H1 (cell line): ENCODE results near the gene FYTTD1. TPM values are rescaled to one million over a fixed set of nuclear protein-coding genes. Genes with fewer than 3 reads are reported as not detected.
A peak's percentile ranks its signal among the peaks of the same experiment; 100 is the strongest.

Experiments used
- CTCF ChIA-PET: fragments of 300-600 bp; sonication (Branson Sonifier 250); formaldehyde crosslinking; loops from one replicate; lab custom pipeline; 2021; ENCODE audit not compliant: partially characterized antibody; lab: Charles Lee
- POLR2A ChIA-PET: fragments of 300-600 bp; sonication (Branson Sonifier 250); formaldehyde crosslinking; loops from one replicate; lab custom pipeline; 2021; ENCODE audit warnings: inconsistent platforms; ENCODE audit not compliant: partially characterized antibody; lab: Charles Lee
- DNase-seq, 2 experiments: peaks; one replicate each; pipeline versions ENCODE4 v3.0.0 to v3.0.0-alpha.2; 2010 to 2022; ENCODE audit warnings: low spot score in 2 of 2, low read depth in 1 of 2, mixed read lengths in 1 of 2
- FAIRE-seq: peaks from 2 replicates; lab custom pipeline; 2011; peaks lifted over from hg19 to GRCh38; lab: Jason Lieb, UNC
- H2AFZ ChIP-seq: 2 replicates; pipeline ENCODE4 v1.8.1; 2012; ENCODE audit warnings: low read length, inconsistent platforms
- H2AK5ac ChIP-seq: 2 replicates; pipeline ENCODE4 v1.6.1; 2013; ENCODE audit warnings: low read depth, low read length
- H2BK120ac ChIP-seq: replicated peaks from 2 replicates; pipeline ENCODE3; 2013; ENCODE audit warnings: low read depth, low read length, inconsistent platforms
- H2BK12ac ChIP-seq: 2 replicates; pipeline ENCODE4 v1.6.1; 2013; ENCODE audit warnings: low read depth, low read length
- H2BK15ac ChIP-seq: 2 replicates; pipeline ENCODE4 v1.6.1; 2013; ENCODE audit warnings: low read length
- H2BK20ac ChIP-seq: 2 replicates; pipeline ENCODE4 v1.6.1; 2013; ENCODE audit warnings: low read length
- H2BK5ac ChIP-seq: 2 replicates; pipeline ENCODE4 v1.6.1; 2013; ENCODE audit warnings: low read depth, low read length
- H3K14ac ChIP-seq: 2 replicates; pipeline ENCODE4 v1.6.1; 2013; ENCODE audit warnings: inconsistent platforms; ENCODE audit not compliant: insufficient read length
- H3K18ac ChIP-seq: 2 replicates; pipeline ENCODE4 v1.6.1; 2013; ENCODE audit warnings: low read length; ENCODE audit errors: extremely low read depth
- H3K23ac ChIP-seq: 2 replicates; pipeline ENCODE4 v1.6.1; 2013; ENCODE audit warnings: inconsistent platforms; ENCODE audit not compliant: insufficient read length
- H3K23me2 ChIP-seq: 2 replicates; pipeline ENCODE4 v1.6.1; 2013; ENCODE audit warnings: low read depth, low read length
- H3K27ac ChIP-seq: 2 replicates; pipeline ENCODE4 v1.6.1; 2011; ENCODE audit warnings: low read depth, low read length, inconsistent platforms
- H3K27me3 ChIP-seq, 4 experiments: replicated peaks in 1 of 4; 1 replicate in 1 of 4; 2 replicates in 3 of 4; pipeline versions ENCODE4 v1.6.1 to v1.8.1; 2011 to 2013; ENCODE audit warnings: low read length in 3 of 4, mild to moderate bottlenecking in 3 of 4, inconsistent platforms in 2 of 4, mixed read lengths in 2 of 4, moderate library complexity in 1 of 4; ENCODE audit not compliant: control insufficient read depth in 3 of 4, insufficient read depth in 3 of 4; ENCODE audit errors: extremely low read depth in 1 of 4
- H3K36me3 ChIP-seq, 4 experiments: 2 replicates each; pipeline versions ENCODE4 v1.6.1 to v1.8.1; 2011 to 2013; ENCODE audit warnings: mild to moderate bottlenecking in 4 of 4, low read length in 3 of 4, moderate library complexity in 2 of 4, control low read depth in 1 of 4, inconsistent platforms in 1 of 4; ENCODE audit not compliant: insufficient read depth in 4 of 4, control insufficient read depth in 2 of 4
- H3K4ac ChIP-seq: replicated peaks from 2 replicates; pipeline ENCODE3; 2013; ENCODE audit warnings: low read length, low read depth, mixed read lengths, inconsistent platforms; ENCODE audit not compliant: insufficient read length
- H3K4me1 ChIP-seq, 4 experiments: replicated peaks in 1 of 4; 1 replicate in 1 of 4; 2 replicates in 3 of 4; pipeline versions ENCODE4 v1.6.1 to v1.8.1; 2011 to 2013; ENCODE audit warnings: low read length in 3 of 4, inconsistent platforms in 2 of 4, mixed read lengths in 1 of 4; ENCODE audit not compliant: insufficient read depth in 4 of 4, control insufficient read depth in 3 of 4
- H3K4me2 ChIP-seq, 2 experiments: 2 replicates each; pipeline versions ENCODE4 v1.6.1 to v1.8.1; 2011 to 2013; ENCODE audit warnings: low read depth in 2 of 2, low read length in 2 of 2, control low read depth in 1 of 2, inconsistent platforms in 1 of 2, mild to moderate bottlenecking in 1 of 2; ENCODE audit not compliant: insufficient read depth in 1 of 2
- H3K4me3 ChIP-seq, 4 experiments: fragments of 200-600, 300-600 bp in 1 of 4; sonication (generic), shearing (Covaris generic), sonication (Bioruptor Twin) in 1 of 4; 2 replicates each; pipeline versions ENCODE4 v1.5.1 to v1.8.1; 2011 to 2016; ENCODE audit warnings: low read length in 4 of 4, low read depth in 3 of 4, control low read depth in 2 of 4, inconsistent platforms in 2 of 4, mild to moderate bottlenecking in 2 of 4, mixed read lengths in 1 of 4, moderate library complexity in 1 of 4; ENCODE audit not compliant: insufficient read depth in 2 of 4; ENCODE audit errors: extremely low read depth in 1 of 4
- H3K56ac ChIP-seq: replicated peaks from 2 replicates; pipeline ENCODE3; 2013; ENCODE audit warnings: low read depth, mild to moderate bottlenecking, mixed read lengths, low read length, inconsistent platforms; ENCODE audit not compliant: insufficient read length
- H3K79me1 ChIP-seq: 2 replicates; pipeline ENCODE4 v1.6.1; 2013; ENCODE audit warnings: low read depth, low read length, control low read depth
- H3K79me2 ChIP-seq, 2 experiments: 2 replicates each; pipeline versions ENCODE4 v1.6.1 to v1.8.1; 2012 to 2013; ENCODE audit warnings: low read length in 2 of 2, mild to moderate bottlenecking in 2 of 2, inconsistent platforms in 1 of 2; ENCODE audit not compliant: insufficient read depth in 2 of 2, control insufficient read depth in 1 of 2
- H3K9ac ChIP-seq, 4 experiments: replicated peaks in 1 of 4; 1 replicate in 1 of 4; 2 replicates in 3 of 4; pipeline versions ENCODE4 v1.6.1 to v1.8.1; 2011 to 2013; ENCODE audit warnings: low read depth in 3 of 4, low read length in 3 of 4, control low read depth in 2 of 4, mild to moderate bottlenecking in 2 of 4, moderate library complexity in 2 of 4, inconsistent platforms in 1 of 4; ENCODE audit errors: extremely low read depth in 1 of 4
- H3K9me3 ChIP-seq, 2 experiments: 2 replicates each; pipeline versions ENCODE4 v1.6.1 to v1.8.1; 2012 to 2013; ENCODE audit warnings: mild to moderate bottlenecking in 2 of 2, moderate library complexity in 2 of 2, control low read depth in 1 of 2, inconsistent platforms in 1 of 2, low read depth in 1 of 2, low read length in 1 of 2, mixed read lengths in 1 of 2; ENCODE audit not compliant: insufficient read depth in 2 of 2
- H4K20me1 ChIP-seq, 2 experiments: replicated peaks in 1 of 2; 2 replicates each; pipeline versions ENCODE3 to v1.8.1; 2011 to 2013; ENCODE audit warnings: inconsistent platforms in 2 of 2, low read length in 2 of 2, mild to moderate bottlenecking in 1 of 2; ENCODE audit not compliant: insufficient read depth in 2 of 2, control insufficient read depth in 1 of 2
- H4K5ac ChIP-seq: 2 replicates; pipeline ENCODE4 v1.6.1; 2013; ENCODE audit warnings: low read length, low read depth, mixed read lengths, inconsistent platforms; ENCODE audit not compliant: insufficient read length
- H4K8ac ChIP-seq: 2 replicates; pipeline ENCODE4 v1.8.0; 2013; ENCODE audit warnings: mild to moderate bottlenecking, moderate library complexity, low read length, inconsistent platforms; ENCODE audit not compliant: insufficient read depth; ENCODE audit errors: extremely low read depth
- H4K91ac ChIP-seq: replicated peaks from 2 replicates; pipeline ENCODE3; 2013; ENCODE audit warnings: low read length, mixed read lengths, inconsistent platforms; ENCODE audit not compliant: insufficient read length
- POU5F1 ChIP-seq: IDR thresholded peaks from 2 replicates; pipeline ENCODE4 v1.6.1; 2011; ENCODE audit warnings: low read depth, mild to moderate bottlenecking, low read length, moderate library complexity
- SAP30 ChIP-seq: fragments of 300-600 bp; sonication (generic); IDR thresholded peaks from 2 replicates; pipeline ENCODE4 v1.7.1; 2012; ENCODE audit warnings: low read length, moderate library complexity, mild to moderate bottlenecking, inconsistent platforms; ENCODE audit not compliant: insufficient read depth, insufficient replicate concordance
- SIN3A ChIP-seq, 2 experiments: IDR thresholded peaks in 1 of 2; conservative IDR thresholded peaks in 1 of 2; 2 replicates each; pipeline ENCODE4 v1.6.1; 2011 to 2012; ENCODE audit warnings: low read length in 2 of 2, improper control_type of control experiment in 1 of 2, low read depth in 1 of 2, mild to moderate bottlenecking in 1 of 2
- WGBS, 2 experiments: shearing (Covaris generic) in 1 of 2; methylation state at CpG; one replicate each; pipeline versions ENCODE4 v1.1.6 to v1.1.7; 2013 to 2015; ENCODE audit warnings: low lambda C conversion rate in 2 of 2, mixed read lengths in 2 of 2, inconsistent platforms in 1 of 2, low coverage in 1 of 2, missing lambda C conversion rate in 1 of 2; ENCODE audit not compliant: insufficient replicate concordance in 2 of 2, insufficient coverage in 1 of 2, insufficient read length in 1 of 2; ENCODE audit errors: extremely low coverage in 1 of 2, missing lambda C conversion rate in 1 of 2; 5-methylcytosine and 5-hydroxymethylcytosine counted together
- polyA plus RNA-seq, 7 experiments: library from polyadenylated mRNA; depleted of rRNA in 3 of 7; stranded (reverse) in 5 of 7; unstranded in 2 of 7; fragments of >200 nt in 5 of 7; fragments of 200-250 nt in 2 of 7; gene quantifications; 1 replicate in 5 of 7; 2 replicates in 1 of 7; 4 replicates in 1 of 7; pipeline versions ENCODE4 v1.2.1 to v1.2.3, GENCODE V29; 2011 to 2013; ENCODE audit warnings: missing spikeins in 2 of 7, mixed read lengths in 2 of 7
- total RNA-seq: library from RNA; stranded (reverse); fragmentation: NEBNext Ultra II Directional; extraction: Animal tissue kit (Norgen Biotek cat#: 25700); gene quantifications from 2 replicates; pipeline ENCODE4 v1.2.1, GENCODE V29; 2021

FYTTD1 gene
- total and polyA plus RNA-seq, 2 of the 8 experiments (the other 6 are each of a cell fraction or from before 2014, with no cell fraction given) = 3.1 to 24.4 TPM

DNA sequence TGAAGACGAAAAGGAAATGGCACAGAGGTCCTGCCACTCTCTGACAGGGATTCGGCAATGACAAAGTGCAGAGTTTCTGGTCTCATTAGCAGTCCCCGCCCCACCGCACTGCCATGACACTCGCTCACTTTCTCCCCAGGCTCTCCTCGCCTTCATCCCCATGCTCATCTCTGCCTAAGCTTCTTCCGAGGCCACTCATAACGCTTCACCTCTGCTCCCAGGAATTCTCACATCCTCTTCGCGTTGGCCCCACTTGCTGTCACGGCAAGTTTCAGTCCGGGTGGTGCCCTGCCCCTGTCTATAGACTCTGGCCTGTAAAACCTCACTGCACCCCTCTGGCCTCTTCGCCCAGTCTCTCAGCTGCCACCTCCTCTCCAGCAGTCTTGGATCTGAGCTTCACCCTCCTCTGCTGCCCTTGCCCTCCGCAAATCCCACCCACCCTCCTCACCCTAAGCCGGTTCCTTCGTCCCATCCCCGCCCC lies 13.6 kb upstream of the FYTTD1 start:
- Histone ChIP-seq H3K4ac (no peak overlapping the region), H3K23me2 (peaks cover 11% of the 10 kb centered on the region), H2AFZ (peak overlapping the region; percentile 16; the same call in 1 of the 2 replicates), H3K4me2 (peak overlapping the region; percentile 95 to 99), H3K79me1 (no peaks in the 10 kb centered on the region), H4K20me1 (peaks cover 0 to 8% of the 10 kb centered on the region in 2 experiments), H3K9me3 (no peaks in the 10 kb centered on the region), H3K36me3 (no peaks in the 10 kb centered on the region), H3K27me3 (no peaks in the 10 kb centered on the region), H3K14ac (no peak overlapping the region), H3K79me2 (peaks cover 0 to 10% of the 10 kb centered on the region in 2 experiments; a peak in 2 of 4 replicates), H2BK5ac (no peak overlapping the region), H2BK120ac (no peak overlapping the region), H3K9ac (peak overlapping the region; percentile 34 to 73 (median 46)), H3K27ac (no peak overlapping the region), H2BK12ac (no peak overlapping the region), H3K23ac (no peak overlapping the region), H3K4me3 (peak overlapping the region; percentile 63 to 92 (median 88)), H3K18ac (no peak overlapping the region), H3K4me1 (no peaks in the 10 kb centered on the region; a peak in 1 of 7 replicates), H3K56ac (no peak overlapping the region), H2BK15ac (0 out of 2 replicates have a peak overlapping the region, but pooled peaks have one; percentile 61), H2BK20ac (no peak overlapping the region), H4K8ac (no peak overlapping the region), H2AK5ac (no peak overlapping the region; the same call in 1 of the 2 replicates), H4K91ac (no peak overlapping the region), H4K5ac (no peak overlapping the region)
- ChIA-PET POLR2A (interaction anchor here (1.1 to 1.4 kb wide), 2 partner anchors 10 to 55 kb away, joined by 3 to 4 read pairs; partner anchors contain the start of gene LRCH3), CTCF (interaction anchor here (0.7 to 0.9 kb wide), 2 partner anchors 10 to 13 kb away, joined by 3 read pairs; no protein-coding TSS in a partner anchor)
- 13% methylated on average over 11 of the region's 17 CpGs; no CpG with 5 or more reads in 1 of the 2 experiments for WGBS, 2 experiments
- TF ChIP-seq SIN3A (conservative IDR thresholded peaks at IDR 0.05 in 1 of 2, IDR thresholded peaks at IDR 0.05 in 1 of 2; ENCODE audit: low read depth in 1 of 2, low read length in 2 of 2) (0 out of 4 replicates have a peak, but pooled peaks of 1 of the 2 experiments have one; percentile 14), POU5F1 (no peak), SAP30 (peak; percentile 95)
- FAIRE-seq = no peak
- DNase-seq = peak in 1 of 2 experiments; percentile 50
